ENCODE results near the gene ST14.

- no peak for TF ChIP-seq POLR2AphosphoS5 (IDR thresholded peaks at IDR 0.05; ENCODE audit: borderline replicate concordance, low read depth, low read length)
- TF ChIP-seq EZH2 (IDR thresholded peaks at IDR 0.05): no peak
These were observed 8.4 kb upstream of the ST14 start for GRCh38 chr11:130151196-130151595.

Data from SK-N-MC (cell line).